ENCODE results near the gene OR52E5.

DNA sequence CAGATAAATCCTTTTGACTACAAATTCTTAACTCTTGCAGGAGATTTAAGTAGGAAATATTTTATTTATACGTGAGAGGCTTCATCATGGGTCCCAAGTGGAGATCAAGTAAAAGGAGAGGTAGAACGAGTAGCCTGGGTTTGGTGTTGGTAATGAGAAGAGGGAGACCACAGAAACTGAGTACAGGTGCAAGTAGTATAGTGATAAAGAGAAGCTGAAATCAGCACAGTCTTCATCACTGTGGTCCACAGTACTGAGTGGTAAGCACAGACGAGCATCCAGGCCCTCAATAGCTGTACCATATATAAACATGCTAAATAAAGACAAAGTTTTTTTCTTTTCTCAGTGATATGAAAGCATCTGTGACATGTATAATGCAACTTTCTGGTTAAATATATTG is 5.8 kb upstream of the OR52E5 start:
- TF ChIP-seq, protein P1, sequence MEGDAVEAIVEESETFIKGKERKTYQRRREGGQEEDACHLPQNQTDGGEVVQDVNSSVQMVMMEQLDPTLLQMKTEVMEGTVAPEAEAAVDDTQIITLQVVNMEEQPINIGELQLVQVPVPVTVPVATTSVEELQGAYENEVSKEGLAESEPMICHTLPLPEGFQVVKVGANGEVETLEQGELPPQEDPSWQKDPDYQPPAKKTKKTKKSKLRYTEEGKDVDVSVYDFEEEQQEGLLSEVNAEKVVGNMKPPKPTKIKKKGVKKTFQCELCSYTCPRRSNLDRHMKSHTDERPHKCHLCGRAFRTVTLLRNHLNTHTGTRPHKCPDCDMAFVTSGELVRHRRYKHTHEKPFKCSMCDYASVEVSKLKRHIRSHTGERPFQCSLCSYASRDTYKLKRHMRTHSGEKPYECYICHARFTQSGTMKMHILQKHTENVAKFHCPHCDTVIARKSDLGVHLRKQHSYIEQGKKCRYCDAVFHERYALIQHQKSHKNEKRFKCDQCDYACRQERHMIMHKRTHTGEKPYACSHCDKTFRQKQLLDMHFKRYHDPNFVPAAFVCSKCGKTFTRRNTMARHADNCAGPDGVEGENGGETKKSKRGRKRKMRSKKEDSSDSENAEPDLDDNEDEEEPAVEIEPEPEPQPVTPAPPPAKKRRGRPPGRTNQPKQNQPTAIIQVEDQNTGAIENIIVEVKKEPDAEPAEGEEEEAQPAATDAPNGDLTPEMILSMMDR (IDR thresholded peaks at IDR 0.05; ENCODE audit: low read depth, low read length): no peak
- TF ChIP-seq POLR2A (IDR thresholded peaks at IDR 0.05; ENCODE audit: extremely low read depth, insufficient read length): no peak
- TF ChIP-seq, protein P2, sequence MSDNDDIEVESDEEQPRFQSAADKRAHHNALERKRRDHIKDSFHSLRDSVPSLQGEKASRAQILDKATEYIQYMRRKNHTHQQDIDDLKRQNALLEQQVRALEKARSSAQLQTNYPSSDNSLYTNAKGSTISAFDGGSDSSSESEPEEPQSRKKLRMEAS (IDR thresholded peaks at IDR 0.05; ENCODE audit: low read depth, low read length): no peak
- no peak for TF ChIP-seq MYC (IDR thresholded peaks at IDR 0.05; ENCODE audit: low read depth, low read length)

Data from NB4 (cell line).